Measurements from ENCODE around the gene IFNAR1. TPM values are rescaled to one million over a fixed set of nuclear protein-coding genes. Genes with fewer than 3 reads are reported as not detected.

Gene IFNAR1
- total and polyA plus RNA-seq, 9 donors: 20.6 to 47.9 (median 31.2) TPM

DNA sequence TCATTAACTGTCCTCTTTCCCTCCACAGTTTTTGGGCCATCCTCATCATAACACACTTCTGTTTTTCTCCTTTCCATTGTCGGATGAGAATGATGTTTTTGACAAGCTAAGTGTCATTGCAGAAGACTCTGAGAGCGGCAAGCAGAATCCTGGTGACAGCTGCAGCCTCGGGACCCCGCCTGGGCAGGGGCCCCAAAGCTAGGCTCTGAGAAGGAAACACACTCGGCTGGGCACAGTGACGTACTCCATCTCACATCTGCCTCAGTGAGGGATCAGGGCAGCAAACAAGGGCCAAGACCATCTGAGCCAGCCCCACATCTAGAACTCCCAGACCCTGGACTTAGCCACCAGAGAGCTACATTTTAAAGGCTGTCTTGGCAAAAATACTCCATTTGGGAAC lies 28.6 kb upstream of the IFNAR1 start:
- Histone ChIP-seq H3K9me3 (no peaks in the 10 kb centered on the region), H3K4me3 (no peak overlapping the region), H3K27ac (no peak overlapping the region), H3K36me3 (no peaks in the 10 kb centered on the region), H3K4me1 (ENCODE audit: insufficient read depth) (peaks cover 1% of the 10 kb centered on the region), H3K27me3 (no peaks in the 10 kb centered on the region)
- TF ChIP-seq EP300 (IDR thresholded peaks at IDR 0.05) (no peak), POLR2A (IDR thresholded peaks at IDR 0.05) (no peak)
- TF ChIP-seq, protein P1, sequence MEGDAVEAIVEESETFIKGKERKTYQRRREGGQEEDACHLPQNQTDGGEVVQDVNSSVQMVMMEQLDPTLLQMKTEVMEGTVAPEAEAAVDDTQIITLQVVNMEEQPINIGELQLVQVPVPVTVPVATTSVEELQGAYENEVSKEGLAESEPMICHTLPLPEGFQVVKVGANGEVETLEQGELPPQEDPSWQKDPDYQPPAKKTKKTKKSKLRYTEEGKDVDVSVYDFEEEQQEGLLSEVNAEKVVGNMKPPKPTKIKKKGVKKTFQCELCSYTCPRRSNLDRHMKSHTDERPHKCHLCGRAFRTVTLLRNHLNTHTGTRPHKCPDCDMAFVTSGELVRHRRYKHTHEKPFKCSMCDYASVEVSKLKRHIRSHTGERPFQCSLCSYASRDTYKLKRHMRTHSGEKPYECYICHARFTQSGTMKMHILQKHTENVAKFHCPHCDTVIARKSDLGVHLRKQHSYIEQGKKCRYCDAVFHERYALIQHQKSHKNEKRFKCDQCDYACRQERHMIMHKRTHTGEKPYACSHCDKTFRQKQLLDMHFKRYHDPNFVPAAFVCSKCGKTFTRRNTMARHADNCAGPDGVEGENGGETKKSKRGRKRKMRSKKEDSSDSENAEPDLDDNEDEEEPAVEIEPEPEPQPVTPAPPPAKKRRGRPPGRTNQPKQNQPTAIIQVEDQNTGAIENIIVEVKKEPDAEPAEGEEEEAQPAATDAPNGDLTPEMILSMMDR (IDR thresholded peaks at IDR 0.05): no peak
- 91 to 94% (median 94%) methylated on average over 6 of the region's 6 CpGs for WGBS, 3 donors
- intact Hi-C loops (cut with DNase I): no loop called here
- DNase-seq: no peak

- TF ChIP-seq, protein P1 (IDR thresholded peaks at IDR 0.05): no peak
- no peak for TF ChIP-seq POLR2A (IDR thresholded peaks at IDR 0.05)
- no peak for TF ChIP-seq EP300 (IDR thresholded peaks at IDR 0.05)
- intact Hi-C loops (cut with DNase I): no loop called here
- Histone ChIP-seq H3K4me1 (ENCODE audit: insufficient read depth) (peaks cover 4% of the 10 kb centered on the region), H3K27me3 (no peaks in the 10 kb centered on the region), H3K36me3 (no peaks in the 10 kb centered on the region), H3K4me3 (no peak overlapping the region), H3K9me3 (no peaks in the 10 kb centered on the region), H3K27ac (no peak overlapping the region)
- 81 to 87% (median 87%) methylated on average over 5 of the region's 5 CpGs for whole genome bisulfite sequencing, 3 donors
- DNase-seq: no peak
These were observed 25.5 kb upstream of the IFNAR1 start for GRCh38 chr21:33299181-33299752.

DNA sequence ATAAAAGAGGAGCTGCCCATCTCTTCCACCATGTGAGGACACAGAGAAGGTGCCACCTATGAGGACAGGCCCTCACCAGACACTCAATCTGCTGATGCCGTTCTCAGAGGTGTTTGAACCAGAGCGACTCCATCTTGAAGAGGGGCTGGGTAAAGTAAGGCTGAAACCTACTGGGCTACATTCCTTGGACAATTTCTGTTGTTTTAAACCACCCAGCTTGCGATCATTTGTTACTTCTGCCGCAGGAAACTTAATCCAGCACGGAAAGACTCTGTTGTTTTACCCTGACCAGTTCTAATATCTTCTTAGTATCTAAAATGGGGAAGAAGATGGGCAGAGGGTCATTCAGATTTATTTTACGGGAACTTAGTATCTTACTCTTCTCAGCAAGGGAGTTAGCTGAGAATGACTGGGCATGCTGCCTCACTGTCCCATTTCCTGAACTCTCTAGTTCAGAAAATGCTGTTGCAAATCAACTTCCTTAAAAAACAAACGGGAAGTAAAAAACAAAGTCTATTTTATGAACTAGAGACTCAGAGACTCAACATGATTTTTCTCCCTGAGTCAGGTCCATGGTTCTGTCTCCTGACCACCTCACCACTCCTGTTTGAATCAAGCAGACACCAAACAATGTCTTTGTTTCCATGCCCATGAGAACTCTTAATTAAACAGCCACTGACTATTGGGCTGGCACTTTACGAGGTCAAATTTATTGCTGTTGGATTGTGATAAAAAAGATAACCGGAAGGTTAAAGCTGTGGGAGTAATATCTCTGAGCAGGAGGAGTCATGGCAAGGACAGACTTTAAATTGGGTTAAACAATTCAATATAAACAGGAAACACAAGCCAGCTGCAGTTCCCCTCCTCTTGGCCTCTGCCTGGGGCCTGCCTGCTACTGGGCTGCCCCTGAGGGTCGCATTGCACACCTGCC lies 23.8 kb upstream of the IFNAR1 start:
- Histone ChIP-seq H3K27ac (no peak overlapping the region), H3K4me3 (no peak overlapping the region), H3K4me1 (ENCODE audit: insufficient read depth) (peaks cover 4% of the 10 kb centered on the region), H3K9me3 (no peaks in the 10 kb centered on the region), H3K27me3 (no peaks in the 10 kb centered on the region), H3K36me3 (no peaks in the 10 kb centered on the region)
- intact Hi-C loops (cut with DNase I): no loop called here
- no peak for DNase-seq
- no peak for TF ChIP-seq POLR2A (IDR thresholded peaks at IDR 0.05)
- no peak for TF ChIP-seq EP300 (IDR thresholded peaks at IDR 0.05)
- TF ChIP-seq, protein P1 (IDR thresholded peaks at IDR 0.05): no peak
- 30 to 56% (median 31%) methylated on average over 10 of the region's 10 CpGs for WGBS, 3 donors

DNA sequence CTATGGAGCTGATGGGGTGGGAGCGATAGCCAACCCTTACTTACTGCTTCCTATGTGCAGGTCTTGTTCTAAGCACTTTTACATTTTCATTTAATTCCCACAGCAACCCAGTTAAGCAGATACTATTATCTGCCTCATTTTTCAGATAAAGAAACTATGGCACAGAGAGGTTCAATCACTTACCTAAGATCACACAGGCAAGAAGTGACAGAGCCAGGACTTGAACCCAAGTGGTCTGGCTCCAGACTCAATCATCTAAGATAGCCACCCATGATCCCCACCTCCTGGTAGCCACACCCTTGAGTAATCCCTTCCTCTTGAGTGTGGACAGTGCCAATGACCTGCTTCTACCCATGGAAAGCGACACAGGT lies 23.2 kb upstream of the IFNAR1 start:
- intact Hi-C loops (cut with DNase I): no loop called here
- Histone ChIP-seq H3K4me1 (ENCODE audit: insufficient read depth) (peaks cover 4% of the 10 kb centered on the region), H3K27me3 (no peaks in the 10 kb centered on the region), H3K4me3 (no peak overlapping the region), H3K27ac (no peak overlapping the region), H3K36me3 (no peaks in the 10 kb centered on the region), H3K9me3 (no peaks in the 10 kb centered on the region)
- DNase-seq: no peak
- TF ChIP-seq, protein P1 (IDR thresholded peaks at IDR 0.05): no peak
- TF ChIP-seq POLR2A (IDR thresholded peaks at IDR 0.05) (no peak), EP300 (IDR thresholded peaks at IDR 0.05) (no peak)
- WGBS, 3 donors: 66 to 81% (median 73%) methylated on average over 2 of the region's 2 CpGs
